HUDEP-2 (cell line): ENCODE measurements around the gene ZC3H13.
A peak's percentile ranks its signal among the peaks of the same experiment; 100 is the strongest.

ENCODE experiments used
- DNase-seq, 76 experiments: peaks; one replicate each; lab custom pipeline; 2025; ENCODE audit not compliant: unreplicated experiment in 76 of 76; lab: John Stamatoyannopoulos, UW

Gene ZC3H13

DNA sequence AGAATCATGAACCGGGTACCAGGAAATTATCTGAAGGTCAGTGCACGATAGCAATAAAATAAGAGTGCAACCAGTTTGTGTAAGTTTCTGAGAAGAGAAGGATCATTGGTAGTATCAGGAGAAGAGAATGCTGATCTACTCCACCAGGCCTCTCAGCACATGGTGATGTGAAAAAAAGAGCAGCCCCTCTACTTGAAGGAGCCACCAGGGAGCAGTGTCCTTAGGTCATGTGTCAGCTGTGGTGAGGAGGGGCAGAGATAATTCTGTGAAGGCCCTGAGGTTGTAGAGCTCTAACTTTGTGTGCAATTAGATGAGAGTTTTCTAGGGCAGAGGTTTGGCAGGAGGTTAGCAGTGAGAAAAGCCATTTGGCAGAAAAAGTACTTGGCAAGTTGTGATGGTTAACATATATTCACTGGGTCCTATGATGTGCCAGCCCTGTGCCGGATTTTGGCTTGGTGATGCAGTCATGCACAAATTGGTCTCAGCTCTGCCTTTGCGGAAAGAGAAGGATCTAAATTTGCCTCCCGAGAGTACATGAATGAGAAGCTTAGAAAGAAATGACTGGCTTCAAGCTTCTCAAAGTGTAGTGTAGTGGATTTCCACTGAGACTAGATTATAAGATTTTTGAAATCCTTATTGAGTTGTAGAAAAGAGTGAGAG lies 19.2 kb upstream of the ZC3H13 start:
- DNase-seq: peak in 8 of 76 experiments; percentile 3 to 24 (median 6)

GRCh38 chr13:46063292-46063691 lies 10.7 kb upstream of the ZC3H13 start:
- no peak for DNase-seq

- no peak for DNase-seq
Observed at GRCh38 chr13:46062185-46062584, 9.6 kb upstream of the ZC3H13 start.

- DNase-seq: no peak
Observed at GRCh38 chr13:46059405-46059804, 6.9 kb upstream of the ZC3H13 start.

GRCh38 chr13:46058268-46058667 lies 5.7 kb upstream of the ZC3H13 start:
- no peak for DNase-seq

GRCh38 chr13:46057256-46058015 lies 4.9 kb upstream of the ZC3H13 start:
- no peak for DNase-seq

DNA sequence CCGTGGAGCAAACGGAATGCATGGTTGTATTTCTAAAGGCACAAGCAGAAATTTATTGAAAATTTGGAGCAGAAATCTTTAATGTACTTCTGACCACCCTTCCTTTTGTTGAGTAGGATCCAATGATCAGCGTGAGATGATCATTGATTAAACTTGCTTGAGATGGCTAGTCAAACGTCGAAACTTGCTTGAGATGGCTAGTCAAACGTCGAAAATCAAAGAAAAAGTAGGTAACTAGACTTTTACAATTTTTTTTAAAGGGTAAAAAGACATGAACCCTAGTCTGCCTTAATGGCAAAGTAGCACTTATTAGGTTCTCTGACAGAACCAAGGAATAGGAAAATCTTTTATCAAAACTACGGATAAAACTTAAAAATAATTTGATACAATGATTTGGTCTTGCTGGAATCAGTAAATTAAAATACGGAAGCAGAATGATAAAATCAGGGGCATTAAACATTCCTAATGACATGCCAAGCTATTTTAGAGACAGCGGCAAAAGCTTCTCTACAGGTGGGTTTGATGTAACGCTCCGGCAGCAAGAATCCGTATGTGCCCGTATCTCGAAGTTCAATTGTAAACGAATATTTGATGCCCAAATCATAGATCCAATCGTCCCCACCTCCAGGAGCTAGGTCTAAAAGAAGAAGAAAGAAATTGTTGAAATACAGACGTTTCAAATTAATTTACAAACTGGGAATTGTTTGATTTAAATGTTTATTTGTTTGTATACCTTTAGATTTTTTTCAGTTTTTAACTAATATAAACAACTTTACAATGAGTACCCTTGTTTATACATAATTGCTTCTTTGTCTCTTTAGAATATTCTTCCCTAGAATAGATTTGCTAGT lies 841 bp upstream of the ZC3H13 start:
- DNase-seq: no peak

DNA sequence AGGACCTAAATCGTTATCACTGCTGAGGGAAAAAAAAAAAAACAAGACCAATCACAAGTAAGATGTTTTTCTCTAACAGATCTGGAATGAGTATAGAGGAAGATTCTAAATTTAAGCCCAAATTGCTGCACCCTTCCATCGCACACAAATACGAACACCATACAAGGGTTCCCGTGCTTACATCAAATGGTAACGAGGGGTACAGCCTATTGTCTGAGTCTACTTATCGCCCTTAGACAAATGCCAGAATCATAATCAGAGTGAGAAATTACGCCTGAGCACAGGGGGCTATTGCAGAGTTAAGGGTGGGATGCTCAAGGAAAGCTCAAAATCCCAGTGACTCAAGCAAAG lies 603 bp downstream of the ZC3H13 start:
- DNase-seq: peak in 1 of 76 experiments; percentile 21

DNA sequence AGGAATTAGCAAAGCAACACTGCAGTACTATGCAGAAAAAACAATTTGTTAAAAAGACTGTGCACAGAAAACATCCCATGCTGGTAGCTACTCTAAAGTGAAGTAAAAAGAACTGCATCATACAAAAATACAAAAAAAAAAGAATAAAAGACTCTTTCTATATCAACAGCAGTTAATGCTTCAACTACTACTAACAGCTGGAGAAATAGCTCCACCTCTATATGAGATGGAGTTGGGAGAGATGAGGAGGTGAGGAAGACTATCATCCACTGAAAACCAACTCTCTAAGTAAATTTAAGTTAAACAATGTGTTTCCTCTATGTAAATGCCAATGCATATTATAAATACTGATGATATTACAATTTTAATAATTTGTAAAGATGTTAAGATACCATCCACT lies 1.8 kb downstream of the ZC3H13 start:
- no peak for DNase-seq

DNA sequence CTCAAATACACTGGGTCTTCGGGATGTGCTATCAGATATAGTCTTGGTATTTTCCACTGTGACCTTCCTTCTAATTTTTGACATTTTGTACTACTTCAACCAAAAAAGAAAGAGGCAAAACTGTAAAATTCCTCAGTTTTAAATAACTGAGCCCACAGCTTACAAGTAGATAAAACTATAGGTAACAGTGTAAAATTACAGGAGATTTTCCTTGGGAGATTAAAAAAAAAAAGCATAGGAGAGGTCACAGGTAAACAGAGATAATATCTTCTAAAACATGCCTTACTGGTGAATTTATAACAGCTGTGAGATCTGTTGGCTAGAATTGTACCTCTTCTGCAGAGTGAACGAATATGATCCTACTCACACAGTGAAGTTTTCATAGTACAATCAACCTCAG lies 7.1 kb downstream of the ZC3H13 start:
- DNase-seq: no peak

DNA sequence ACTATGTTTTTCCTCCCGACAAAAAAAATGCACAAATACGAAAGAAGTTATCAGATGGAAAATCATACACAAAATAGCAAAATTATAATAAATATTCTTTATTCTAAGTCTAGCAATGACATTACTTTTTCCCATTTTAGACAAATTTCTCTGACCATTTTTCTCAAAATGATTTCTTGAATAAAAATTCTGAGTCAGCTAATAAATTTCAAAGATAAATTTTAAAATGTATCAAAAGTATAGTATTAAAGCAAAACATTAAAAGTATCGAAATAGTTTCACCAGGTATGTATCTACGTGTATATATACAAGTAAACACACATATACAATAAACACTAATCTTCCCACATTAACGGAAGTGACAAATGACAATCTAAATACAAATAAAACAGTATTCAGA lies 8.9 kb downstream of the ZC3H13 start:
- no peak for DNase-seq

GRCh38 chr13:46041419-46041839 lies 11.1 kb downstream of the ZC3H13 start:
- no peak for DNase-seq

GRCh38 chr13:46040763-46041162 lies 11.8 kb downstream of the ZC3H13 start:
- DNase-seq: no peak

GRCh38 chr13:46039411-46040182 lies 12.9 kb downstream of the ZC3H13 start:
- no peak for DNase-seq

DNA sequence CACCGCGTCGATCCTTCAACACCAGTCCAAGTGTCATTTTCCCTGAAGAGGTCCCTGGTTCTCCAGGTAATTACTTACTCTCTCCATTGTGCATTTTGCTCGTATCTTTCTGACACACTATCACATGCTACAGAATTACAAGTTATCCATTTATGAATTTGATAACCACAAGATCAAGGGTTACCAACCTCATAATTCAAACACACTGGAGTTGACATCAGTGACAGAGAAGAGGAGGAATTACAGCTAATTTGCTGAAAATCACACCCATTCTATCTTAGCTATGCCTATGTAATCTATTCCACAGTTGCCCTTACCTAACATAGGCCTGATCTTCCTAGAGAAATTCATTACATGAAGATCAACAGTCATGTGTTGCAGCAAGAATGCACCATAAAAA lies 14.2 kb downstream of the ZC3H13 start:
- DNase-seq: no peak

DNA sequence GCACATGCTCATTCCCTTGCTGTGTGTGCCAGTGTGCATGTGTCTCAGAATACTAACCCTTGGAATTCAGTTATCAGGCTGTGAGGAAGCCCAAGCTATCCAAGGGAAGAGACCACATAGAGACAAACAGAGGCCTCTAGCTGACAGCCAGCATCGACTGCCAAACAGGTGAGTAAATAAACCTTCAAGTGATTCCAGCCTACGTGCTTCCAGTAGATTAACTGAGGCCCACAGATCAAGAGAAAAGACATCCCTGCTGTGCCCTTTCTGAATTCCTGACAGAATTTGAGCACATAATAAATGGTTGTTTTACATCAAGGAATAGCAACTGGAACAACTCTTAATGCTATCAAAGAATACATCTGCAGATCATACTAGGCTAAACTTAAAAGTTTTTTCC lies 17.5 kb downstream of the ZC3H13 start:
- no peak for DNase-seq

- DNase-seq: no peak
Observed at GRCh38 chr13:46032341-46032740, 20.2 kb downstream of the ZC3H13 start.

DNA sequence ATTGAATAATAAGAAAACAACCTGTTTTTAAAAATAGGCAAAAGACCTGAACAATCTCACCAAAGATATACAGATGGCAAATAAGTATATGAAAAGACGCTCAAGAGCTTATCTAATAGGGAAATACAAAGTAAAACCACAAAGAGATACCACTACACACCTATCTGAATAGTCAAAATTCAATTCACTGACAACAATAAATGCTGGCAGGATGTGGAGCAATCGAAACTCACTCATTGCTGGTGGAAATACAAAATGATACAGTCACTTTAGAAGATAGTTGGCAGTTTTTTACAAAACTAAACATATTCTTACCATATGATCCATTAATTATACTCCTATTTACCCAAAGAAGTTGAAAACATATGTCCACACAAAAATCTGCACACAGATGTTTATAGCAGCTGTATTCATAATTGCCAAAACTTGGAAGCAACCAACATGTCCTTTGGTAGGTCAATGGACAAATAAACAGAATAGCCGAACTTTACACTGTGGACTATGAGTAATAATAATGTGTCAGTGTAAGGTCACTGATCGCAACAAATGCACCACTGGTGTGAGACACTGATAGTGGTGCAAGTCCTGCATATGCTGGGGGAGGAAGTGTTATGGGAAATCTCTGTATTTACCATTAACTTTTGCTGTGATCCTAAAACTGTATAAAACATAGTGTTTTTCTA lies 20.8 kb downstream of the ZC3H13 start:
- DNase-seq: no peak

DNA sequence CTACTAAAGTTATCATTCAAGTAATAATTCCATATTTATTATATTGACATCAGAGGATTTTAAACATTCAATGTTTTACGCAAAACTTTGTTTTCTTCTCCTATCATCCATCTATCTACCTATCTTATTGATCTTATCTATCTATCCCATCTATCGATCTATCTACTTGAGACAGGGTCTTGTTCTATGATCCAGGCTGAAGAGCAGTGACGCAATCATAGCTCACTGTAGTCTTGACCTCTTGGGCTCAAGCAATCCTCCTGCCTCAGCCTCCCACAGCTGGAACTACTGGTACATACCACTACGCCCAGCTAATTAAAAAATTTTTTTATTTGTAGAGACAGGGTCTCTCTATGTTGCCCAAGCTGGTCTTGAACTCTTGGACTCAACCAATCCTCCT lies 27.4 kb downstream of the ZC3H13 start:
- no peak for DNase-seq

GRCh38 chr13:46022481-46022880 lies 30.1 kb downstream of the ZC3H13 start:
- DNase-seq: no peak
